MCF 10A (cell line): ENCODE data around the gene RICTOR. TPM values are rescaled to one million over a fixed set of nuclear protein-coding genes. Genes with fewer than 3 reads are reported as not detected.

Source experiments
- BruUV-seq: library from RNA; stranded (reverse); fragments of 400-500 nt; replicated peaks from 2 replicates; lab custom pipeline; 2021; lab: Mats Ljungman, UMichigan
- CTCF ChIA-PET: fragments of 300-600 bp; sonication (Branson Sonifier 250); formaldehyde crosslinking; extraction: SDS; loops from one replicate; lab custom pipeline; 2021; ENCODE audit warnings: antibody characterized with exemption, inconsistent platforms; lab: Yijun Ruan, JAX
- POLR2A ChIA-PET: fragments of 300-600, 350-650 bp; sonication (Branson Sonifier 250); formaldehyde crosslinking; extraction: SDS; loops from one replicate; lab custom pipeline; 2020; ENCODE audit warnings: antibody characterized with exemption, inconsistent platforms; lab: Yijun Ruan, JAX
- DNase-seq: peaks from one replicate; pipeline ENCODE4 v3.0.0-alpha.2; 2018; ENCODE audit not compliant: unreplicated experiment
- H3K27ac Mint-ChIP-seq: one replicate; pipeline ENCODE4 v1.8.0; 2022; ENCODE audit warnings: mild to moderate bottlenecking, low read depth, mixed read lengths; ENCODE audit not compliant: unreplicated experiment
- H3K27me3 Mint-ChIP-seq: one replicate; pipeline ENCODE4 v1.8.0; 2022; ENCODE audit warnings: mixed read lengths; ENCODE audit not compliant: insufficient read depth, unreplicated experiment
- H3K36me3 Mint-ChIP-seq: one replicate; pipeline ENCODE4 v1.8.0; 2022; ENCODE audit warnings: mild to moderate bottlenecking, moderate library complexity, mixed read lengths; ENCODE audit not compliant: insufficient read depth, unreplicated experiment
- H3K4me1 Mint-ChIP-seq: one replicate; pipeline ENCODE4 v1.8.0; 2022; ENCODE audit warnings: mixed read lengths; ENCODE audit not compliant: insufficient read depth, unreplicated experiment
- H3K4me3 Mint-ChIP-seq: one replicate; pipeline ENCODE4 v1.8.0; 2022; ENCODE audit warnings: mild to moderate bottlenecking, moderate library complexity, mixed read lengths; ENCODE audit not compliant: unreplicated experiment
- H3K9me3 Mint-ChIP-seq: one replicate; pipeline ENCODE4 v1.8.0; 2022; ENCODE audit warnings: mixed read lengths; ENCODE audit not compliant: unreplicated experiment
- CTCF ChIP-seq: fragments of 200-600 bp; IDR thresholded peaks from one replicate; pipeline ENCODE4 v1.8.0; 2022; ENCODE audit warnings: antibody characterized with exemption, mild to moderate bottlenecking; ENCODE audit not compliant: unreplicated experiment
- intact Hi-C: fragments of 100-400 bp; cut with micrococcal nuclease; formaldehyde crosslinking; loops from 2 replicates; pipeline ENCODE4 v1.14.1; 2022
- total RNA-seq: library from RNA; stranded (reverse); gene quantifications from 2 replicates; pipeline ENCODE4 v1.2.3, GENCODE V29; 2022

RICTOR gene
- total RNA-seq, 1 experiment from 2014 or later, result 25.7 TPM

DNA sequence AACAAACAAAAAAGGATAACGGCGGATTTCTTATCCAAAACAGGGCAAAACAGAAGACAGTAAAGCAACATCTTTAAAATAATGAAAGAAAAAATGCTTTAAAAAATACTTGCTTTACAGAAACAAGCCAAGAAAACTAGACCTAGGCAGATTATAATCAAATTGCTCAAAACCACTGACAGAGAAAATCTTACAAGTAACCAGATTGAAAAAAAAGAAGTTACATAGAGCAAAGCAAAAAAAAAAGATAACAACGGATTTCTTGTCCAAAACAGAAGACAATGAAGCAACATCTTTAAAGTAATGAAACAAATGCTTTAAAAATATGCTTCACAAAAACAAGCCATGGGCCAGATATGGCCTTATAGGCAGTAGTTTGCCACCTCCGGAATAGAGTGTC, 51.1 kb downstream of the RICTOR start:
- Mint-ChIP-seq H3K4me3 (no peak overlapping the region), H3K27ac (no peak overlapping the region), H3K4me1 (peaks cover 20% of the 10 kb centered on the region), H3K27me3 (no peaks in the 10 kb centered on the region), H3K36me3 (peaks cover 14% of the 10 kb centered on the region), H3K9me3 (no peaks in the 10 kb centered on the region)
- intact Hi-C loops, result no loop called here
- DNase-seq, result no peak
- no TSS peak for BruUV-seq
- POLR2A ChIA-PET, result interaction anchor here (1.6 kb wide), 1 partner anchor 9 kb away, joined by 3 read pairs; no protein-coding TSS in a partner anchor
- CTCF ChIA-PET, result interaction anchor here (0.6 to 0.7 kb wide), 2 partner anchors 14 to 603 kb away, joined by 3 read pairs; no protein-coding TSS in a partner anchor
- TF ChIP-seq CTCF, result no peak

- ChIA-PET CTCF (no interaction called here), POLR2A (no interaction called here)
- H3K27me3 Mint-ChIP-seq, result no peaks in the 10 kb centered on the region
- no peak for TF ChIP-seq CTCF
- no TSS peak for BruUV-seq
- H3K4me3 Mint-ChIP-seq, result no peak overlapping the region
- intact Hi-C loops, result no loop called here
- no peak overlapping the region for H3K27ac Mint-ChIP-seq
- H3K9me3 Mint-ChIP-seq, result no peaks in the 10 kb centered on the region
- no peak for DNase-seq
- peaks cover 14% of the 10 kb centered on the region for H3K36me3 Mint-ChIP-seq
- peaks cover 20% of the 10 kb centered on the region for H3K4me1 Mint-ChIP-seq
Measured at GRCh38 chr5:39022151-39022550, 52.0 kb downstream of the RICTOR start.

DNA sequence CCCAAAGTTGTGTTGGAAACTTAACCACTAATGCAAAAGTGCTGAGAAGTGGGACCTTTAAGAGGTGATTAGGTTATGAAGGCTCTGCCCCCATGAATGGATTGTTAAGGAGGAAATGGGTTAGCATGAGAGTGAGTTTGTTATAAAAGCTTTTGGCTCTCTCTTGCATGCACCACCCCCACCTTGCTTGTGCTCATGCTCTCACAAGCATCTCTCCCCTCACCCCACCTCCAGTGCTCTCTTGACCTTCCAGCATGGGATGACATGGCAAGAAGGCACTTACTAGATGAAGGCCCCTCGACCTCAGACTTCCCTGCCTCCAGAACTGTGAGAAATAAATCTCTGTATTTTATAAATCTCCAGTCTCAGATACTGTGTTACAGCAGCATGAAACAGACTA, 52.8 kb downstream of the RICTOR start:
- H3K27me3 Mint-ChIP-seq, result no peaks in the 10 kb centered on the region
- no peak for TF ChIP-seq CTCF
- H3K4me3 Mint-ChIP-seq, result no peak overlapping the region
- CTCF ChIA-PET, result no interaction called here
- BruUV-seq, result no TSS peak
- DNase-seq, result no peak
- POLR2A ChIA-PET, result interaction anchor here (0.8 kb wide), 1 partner anchor 41 kb away, joined by 4 read pairs; no protein-coding TSS in a partner anchor
- intact Hi-C loops, result no loop called here
- H3K9me3 Mint-ChIP-seq, result no peaks in the 10 kb centered on the region
- H3K4me1 Mint-ChIP-seq, result peaks cover 22% of the 10 kb centered on the region
- peaks cover 14% of the 10 kb centered on the region for H3K36me3 Mint-ChIP-seq
- no peak overlapping the region for H3K27ac Mint-ChIP-seq

DNA sequence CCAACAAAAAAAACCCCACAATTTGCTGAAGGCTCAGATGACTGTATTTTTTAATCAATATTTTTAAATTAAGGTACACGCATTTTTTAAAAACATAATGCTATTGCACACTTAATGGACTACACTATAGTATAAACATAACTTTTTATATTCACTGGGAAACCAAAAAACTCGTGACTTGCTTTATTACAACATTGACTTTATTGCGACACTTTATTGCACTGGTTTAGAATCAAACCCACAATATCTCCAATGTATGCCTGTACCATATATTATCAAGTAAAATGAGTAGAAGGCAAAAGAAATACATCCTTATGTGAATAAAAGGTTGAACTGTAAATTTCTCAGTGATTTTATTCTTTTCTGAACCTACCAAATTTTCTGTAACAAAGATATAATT, 53.7 kb downstream of the RICTOR start:
- Mint-ChIP-seq H3K27ac (no peak overlapping the region), H3K4me3 (no peak overlapping the region), H3K36me3 (peaks cover 14% of the 10 kb centered on the region), H3K27me3 (no peaks in the 10 kb centered on the region), H3K4me1 (peaks cover 27% of the 10 kb centered on the region), H3K9me3 (no peaks in the 10 kb centered on the region)
- peak; percentile 35 for DNase-seq
- BruUV-seq, result no TSS peak
- ChIA-PET POLR2A (no interaction called here), CTCF (interaction anchor here (0.7 kb wide), 1 partner anchor 1745 kb away, joined by 3 read pairs; no protein-coding TSS in a partner anchor)
- intact Hi-C loops, result no loop called here
- TF ChIP-seq CTCF, result no peak
